Eye (tissue), 1 donor: ENCODE results near the gene GHR.

ENCODE experiments used
- DNase-seq: peaks from one replicate; pipeline ENCODE4 v3.0.0-alpha.2; 2015

Gene GHR

GRCh38 chr5:42423285-42424165 is at the start of gene GHR:
TSS of gene GHR (plus strand) at chr5:42423439. CDS start at chr5:42565875, 142,436 bp downstream.
- peak; percentile 96 for DNase-seq

- no peak for DNase-seq
Measured at GRCh38 chr5:42374679-42375273, 48.5 kb upstream of the GHR start.

GRCh38 chr5:42377496-42377895 is 45.7 kb upstream of the GHR start:
- no peak for DNase-seq

GRCh38 chr5:42381973-42382372 is 41.3 kb upstream of the GHR start:
- no peak for DNase-seq

GRCh38 chr5:42387563-42387962 is 35.7 kb upstream of the GHR start:
- no peak for DNase-seq

- DNase-seq: no peak
Measured at GRCh38 chr5:42390115-42390514, 33.1 kb upstream of the GHR start.

- DNase-seq: no peak
Measured at GRCh38 chr5:42392917-42393316, 30.3 kb upstream of the GHR start.

GRCh38 chr5:42396111-42396510 is 27.1 kb upstream of the GHR start:
- no peak for DNase-seq

- DNase-seq: no peak
Measured at GRCh38 chr5:42397267-42397666, 26.0 kb upstream of the GHR start.

GRCh38 chr5:42399702-42400101 is 23.5 kb upstream of the GHR start:
- DNase-seq: no peak

- DNase-seq: peak; percentile 6
Measured at GRCh38 chr5:42400474-42400873, 22.8 kb upstream of the GHR start.

GRCh38 chr5:42403236-42403635 is 20.0 kb upstream of the GHR start:
- no peak for DNase-seq

- DNase-seq: no peak
Measured at GRCh38 chr5:42404366-42404765, 18.9 kb upstream of the GHR start.

GRCh38 chr5:42419294-42419693 is 3.9 kb upstream of the GHR start:
- DNase-seq: no peak

- DNase-seq: no peak
Measured at GRCh38 chr5:42422656-42423280, 471 bp upstream of the GHR start.

GRCh38 chr5:42426016-42426415 is 2.8 kb downstream of the GHR start:
- peak; percentile 10 for DNase-seq

- peak; percentile 3 for DNase-seq
Measured at GRCh38 chr5:42429694-42430093, 6.5 kb downstream of the GHR start.

- no peak for DNase-seq
Measured at GRCh38 chr5:42434047-42434724, 10.9 kb downstream of the GHR start.

- no peak for DNase-seq
Measured at GRCh38 chr5:42436051-42436450, 12.8 kb downstream of the GHR start.

- no peak for DNase-seq
Measured at GRCh38 chr5:42454216-42454995, 31.2 kb downstream of the GHR start.

GRCh38 chr5:42461033-42461432 is 37.8 kb downstream of the GHR start:
- no peak for DNase-seq

GRCh38 chr5:42461507-42461906 is 38.3 kb downstream of the GHR start:
- no peak for DNase-seq

- DNase-seq: no peak
Measured at GRCh38 chr5:42462083-42462482, 38.8 kb downstream of the GHR start.
